HepG2 (cell line): ENCODE data around the gene RUNX2. TPM values are rescaled to one million over a fixed set of nuclear protein-coding genes. Genes with fewer than 3 reads are reported as not detected.

Experiments
- ATAC-seq: fragments of 200-7000 bp; cut with Tn5 transposase; 3 replicates; pipeline ENCODE4 v1.9.1; 2020; ENCODE audit warnings: mild to moderate bottlenecking, moderate library complexity
- BruUV-seq: library from RNA; stranded (reverse); fragments of 400-500 nt; replicated peaks from 2 replicates; lab custom pipeline; 2021; lab: Mats Ljungman, UMichigan
- CTCF ChIA-PET: fragments of 300-600 bp; formaldehyde crosslinking; extraction: SDS; loops from one replicate; lab custom pipeline; 2021; ENCODE audit warnings: low total read pairs, inconsistent platforms, low intra/inter-chr PET ratio; lab: Yijun Ruan, JAX
- POLR2A ChIA-PET: fragments of 350-600 bp; sonication (Branson Sonifier 250); formaldehyde crosslinking; loops from one replicate; lab custom pipeline; 2020; ENCODE audit warnings: antibody characterized with exemption, inconsistent platforms; lab: Yijun Ruan, JAX
- DNase-seq: peaks from one replicate; pipeline ENCODE4 v3.0.0-alpha.2; 2015; ENCODE audit warnings: low spot score
- FAIRE-seq: peaks from 3 replicates; lab custom pipeline; 2011; peaks lifted over from hg19 to GRCh38; lab: Jason Lieb, UNC
- H2AFZ ChIP-seq: one replicate; pipeline ENCODE4 v1.6.1; 2011; ENCODE audit warnings: low read length, inconsistent platforms
- H3K27ac ChIP-seq: fragments of 300-600 bp; 3 replicates; pipeline ENCODE4 v1.8.0; 2011; ENCODE audit warnings: mixed run types, mild to moderate bottlenecking, mixed read lengths, low read length, inconsistent platforms; ENCODE audit not compliant: insufficient read depth; ENCODE audit errors: extremely low read length
- H3K27me3 ChIP-seq, 2 experiments: fragments of 200-600 bp in 1 of 2; 2 replicates in 1 of 2; 3 replicates in 1 of 2; pipeline versions ENCODE4 v1.6.0 to v1.8.0; 2011; ENCODE audit warnings: low read length in 2 of 2, mild to moderate bottlenecking in 2 of 2, moderate library complexity in 2 of 2, inconsistent platforms in 1 of 2; ENCODE audit not compliant: insufficient read depth in 2 of 2, control insufficient read depth in 1 of 2
- H3K36me3 ChIP-seq, 2 experiments: fragments of 200-600 bp in 1 of 2; replicated peaks in 1 of 2; 2 replicates in 1 of 2; 3 replicates in 1 of 2; pipeline versions ENCODE4 v1.5.1 to v1.8.0; 2011; ENCODE audit warnings: low read length in 2 of 2, inconsistent platforms in 1 of 2; ENCODE audit not compliant: insufficient read depth in 2 of 2, control insufficient read depth in 1 of 2
- H3K4me1 ChIP-seq: 2 replicates; pipeline ENCODE4 v1.5.1; 2012; ENCODE audit warnings: low read length, inconsistent platforms; ENCODE audit not compliant: insufficient read depth
- H3K4me2 ChIP-seq: 2 replicates; pipeline ENCODE4 v1.6.0; 2011; ENCODE audit warnings: low read depth, low read length, inconsistent platforms
- H3K4me3 ChIP-seq, 3 experiments: fragments of 200-600 bp in 1 of 3; sonication (generic), shearing (Covaris generic) in 1 of 3; replicated peaks in 1 of 3; 2 replicates each; pipeline ENCODE4 v1.5.1; 2011 to 2016; ENCODE audit warnings: low read length in 3 of 3, inconsistent platforms in 2 of 3, low read depth in 2 of 3, mild to moderate bottlenecking in 2 of 3, control low read depth in 1 of 3, mixed read lengths in 1 of 3; ENCODE audit not compliant: insufficient read depth in 1 of 3
- H3K79me2 ChIP-seq: one replicate; pipeline ENCODE4 v1.6.1; 2011; ENCODE audit warnings: low read length, inconsistent platforms; ENCODE audit not compliant: insufficient read depth
- H3K9ac ChIP-seq: 2 replicates; pipeline ENCODE4 v1.6.0; 2011; ENCODE audit warnings: mild to moderate bottlenecking, low read depth, low read length, inconsistent platforms; ENCODE audit not compliant: insufficient read depth
- H3K9me3 ChIP-seq: 2 replicates; pipeline ENCODE4 v1.5.1; 2012; ENCODE audit warnings: mild to moderate bottlenecking, low read length
- H4K20me1 ChIP-seq: 2 replicates; pipeline ENCODE4 v1.6.0; 2011; ENCODE audit warnings: inconsistent platforms, mild to moderate bottlenecking, low read length, moderate library complexity; ENCODE audit not compliant: insufficient read depth
- HMG20B ChIP-seq: conservative IDR thresholded peaks from 2 replicates; pipeline ENCODE4 v1.6.1; 2016; ENCODE audit warnings: missing genetic modification reagents, missing compliant biosample characterization
- RFX1 ChIP-seq: fragments of 450-650 bp; IDR thresholded peaks from 2 replicates; pipeline ENCODE4 v1.6.1; 2017
- ZBTB8A ChIP-seq: sonication (generic); formaldehyde crosslinking; IDR thresholded peaks from 2 replicates; pipeline ENCODE4 v1.4.0; 2020; ENCODE audit warnings: mild to moderate bottlenecking, low read depth, missing genetic modification reagents, borderline replicate concordance
- ZNF496 ChIP-seq: sonication (generic); formaldehyde crosslinking; IDR thresholded peaks from 2 replicates; pipeline ENCODE4 v1.8.1; 2023; ENCODE audit warnings: mild to moderate bottlenecking, moderate library complexity, missing genetic modification reagents; ENCODE audit not compliant: insufficient replicate concordance
- ZNF619 ChIP-seq: sonication (generic); formaldehyde crosslinking; IDR thresholded peaks from 2 replicates; pipeline ENCODE4 v1.4.0; 2020; ENCODE audit warnings: mild to moderate bottlenecking, missing genetic modification reagents
- WGBS: methylation state at CpG from one replicate; pipeline ENCODE4 v1.1.6; 2017; ENCODE audit warnings: low lambda C conversion rate; 5-methylcytosine and 5-hydroxymethylcytosine counted together
- in situ Hi-C: cut with HindIII; loops from 2 replicates; pipeline ENCODE4 v1.10.0; 2017; ENCODE audit warnings: low pct_unique_long_range_greater_than_20kb; ENCODE audit not compliant: extremely low pct_ligation_motif_present
- intact Hi-C: fragments of 100-400 bp; cut with micrococcal nuclease; formaldehyde crosslinking; loops from one replicate; pipeline ENCODE4 v1.10.0; 2022; ENCODE audit not compliant: unreplicated experiment
- polyA plus RNA-seq, 8 experiments: library from polyadenylated mRNA; depleted of rRNA in 3 of 8; stranded (reverse) in 7 of 8; unstranded in 1 of 8; fragments of >200 nt; fragmentation: Illumina TruSeq in 4 of 8; extraction: Trizol in 4 of 8; gene quantifications; 2 replicates each; pipeline versions ENCODE4 v1.2.1 to v1.2.3, GENCODE V29; 2011 to 2016; ENCODE audit warnings: low read depth in 4 of 8, missing spikeins in 1 of 8, mixed read lengths in 1 of 8; ENCODE audit not compliant: insufficient read depth in 1 of 8
- total RNA-seq, 5 experiments: library from RNA; depleted of rRNA; stranded (reverse); fragments of >200 nt; fragmentation: Illumina TruSeq; extraction: Trizol; gene quantifications; 2 replicates each; pipeline ENCODE4 v1.2.3, GENCODE V29; 2016; ENCODE audit warnings: low read depth in 1 of 5
- TF ChIP-seq, protein P1 (sequence below): sonication (generic); formaldehyde crosslinking; IDR thresholded peaks from 2 replicates; pipeline ENCODE4 v1.4.0; 2020; ENCODE audit warnings: missing genetic modification reagents

RUNX2 gene
- total and polyA plus RNA-seq, 2 of the 13 experiments (the other 11 are each of a cell fraction or from before 2014, with no cell fraction given): not detected

DNA sequence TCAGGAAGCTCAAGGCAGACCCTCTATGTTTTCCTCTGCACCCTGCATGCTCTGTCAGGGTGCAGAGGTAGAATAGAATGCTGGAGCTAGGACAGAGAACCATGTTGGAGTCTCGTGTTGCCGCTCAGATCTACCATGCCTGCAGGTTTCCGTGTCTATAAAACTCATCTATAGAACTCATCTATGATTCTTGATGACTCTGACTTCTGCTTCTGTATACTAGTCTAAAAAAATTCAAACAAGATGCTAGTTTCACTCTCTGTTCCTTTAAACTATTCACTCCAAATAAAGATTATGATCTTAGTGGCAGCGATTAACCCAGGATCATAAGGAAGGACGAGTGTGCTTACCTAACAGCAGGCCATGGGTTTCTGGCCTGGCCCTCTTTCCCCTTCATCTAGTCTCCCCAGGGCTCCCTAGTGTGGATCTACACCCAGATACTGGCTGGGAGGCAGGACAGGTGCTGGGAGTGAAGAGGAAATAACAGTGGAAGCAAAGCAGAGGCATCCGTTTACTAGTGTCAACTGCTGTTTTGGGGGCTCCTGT is 212.3 kb downstream of the RUNX2 start:
- ChIA-PET POLR2A (no interaction called here), CTCF (no interaction called here)
- intact Hi-C loops (no loop called here), in situ Hi-C loops (no loop called here)
- Histone ChIP-seq H3K79me2 (no peaks in the 10 kb centered on the region), H4K20me1 (no peaks in the 10 kb centered on the region), H3K4me1 (peaks cover 20% of the 10 kb centered on the region), H3K36me3 (no peaks in the 10 kb centered on the region), H3K4me3 (no peak overlapping the region), H3K9me3 (no peaks in the 10 kb centered on the region), H3K9ac (no peak overlapping the region), H3K27ac (no peak overlapping the region), H2AFZ (no peak overlapping the region), H3K4me2 (no peak overlapping the region), H3K27me3 (peaks cover 0 to 3% of the 10 kb centered on the region in 2 experiments; a peak in 1 of 5 replicates)
- no peak for ATAC-seq
- TF ChIP-seq ZNF619 (CRISPR knock-in tag): no peak
- no peak for TF ChIP-seq HMG20B
- TF ChIP-seq ZBTB8A (CRISPR knock-in tag): no peak
- no peak for TF ChIP-seq ZNF496 (CRISPR knock-in tag)
- no peak for TF ChIP-seq RFX1
- TF ChIP-seq, protein P1, sequence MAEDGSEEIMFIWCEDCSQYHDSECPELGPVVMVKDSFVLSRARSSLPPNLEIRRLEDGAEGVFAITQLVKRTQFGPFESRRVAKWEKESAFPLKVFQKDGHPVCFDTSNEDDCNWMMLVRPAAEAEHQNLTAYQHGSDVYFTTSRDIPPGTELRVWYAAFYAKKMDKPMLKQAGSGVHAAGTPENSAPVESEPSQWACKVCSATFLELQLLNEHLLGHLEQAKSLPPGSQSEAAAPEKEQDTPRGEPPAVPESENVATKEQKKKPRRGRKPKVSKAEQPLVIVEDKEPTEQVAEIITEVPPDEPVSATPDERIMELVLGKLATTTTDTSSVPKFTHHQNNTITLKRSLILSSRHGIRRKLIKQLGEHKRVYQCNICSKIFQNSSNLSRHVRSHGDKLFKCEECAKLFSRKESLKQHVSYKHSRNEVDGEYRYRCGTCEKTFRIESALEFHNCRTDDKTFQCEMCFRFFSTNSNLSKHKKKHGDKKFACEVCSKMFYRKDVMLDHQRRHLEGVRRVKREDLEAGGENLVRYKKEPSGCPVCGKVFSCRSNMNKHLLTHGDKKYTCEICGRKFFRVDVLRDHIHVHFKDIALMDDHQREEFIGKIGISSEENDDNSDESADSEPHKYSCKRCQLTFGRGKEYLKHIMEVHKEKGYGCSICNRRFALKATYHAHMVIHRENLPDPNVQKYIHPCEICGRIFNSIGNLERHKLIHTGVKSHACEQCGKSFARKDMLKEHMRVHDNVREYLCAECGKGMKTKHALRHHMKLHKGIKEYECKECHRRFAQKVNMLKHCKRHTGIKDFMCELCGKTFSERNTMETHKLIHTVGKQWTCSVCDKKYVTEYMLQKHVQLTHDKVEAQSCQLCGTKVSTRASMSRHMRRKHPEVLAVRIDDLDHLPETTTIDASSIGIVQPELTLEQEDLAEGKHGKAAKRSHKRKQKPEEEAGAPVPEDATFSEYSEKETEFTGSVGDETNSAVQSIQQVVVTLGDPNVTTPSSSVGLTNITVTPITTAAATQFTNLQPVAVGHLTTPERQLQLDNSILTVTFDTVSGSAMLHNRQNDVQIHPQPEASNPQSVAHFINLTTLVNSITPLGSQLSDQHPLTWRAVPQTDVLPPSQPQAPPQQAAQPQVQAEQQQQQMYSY (CRISPR knock-in tag): no peak
- 27% methylated on average over 6 of the region's 6 CpGs for WGBS
- no TSS peak for BruUV-seq
- FAIRE-seq: no peak
- DNase-seq: no peak
